Esophagus muscularis mucosa (tissue), 4 donors: ENCODE measurements around the gene NBPF3. TPM values are rescaled to one million over a fixed set of nuclear protein-coding genes. Genes with fewer than 3 reads are reported as not detected.

ENCODE experiments used
- DNase-seq: peaks from one replicate; pipeline ENCODE4 v3.0.0-alpha.2; 2017; ENCODE audit errors: extremely low spot score
- H3K27ac ChIP-seq, 4 donors: fragments of 200-600 bp; sonication (generic); replicated peaks in 1 of 4; 1 replicate in 3 of 4; 2 replicates in 1 of 4; pipeline ENCODE4 v1.5.1; 2016 to 2019; ENCODE audit warnings: mild to moderate bottlenecking in 1 of 4
- H3K27me3 ChIP-seq, 4 donors: fragments of 200-600 bp; sonication (generic); one replicate each; pipeline versions ENCODE4 v1.5.1 to v1.6.0; 2016 to 2019
- H3K36me3 ChIP-seq, 4 donors: fragments of 200-600 bp; sonication (generic); one replicate each; pipeline ENCODE4 v1.5.1; 2016 to 2019
- H3K4me1 ChIP-seq, 4 donors: fragments of 200-600 bp; sonication (generic); one replicate each; pipeline ENCODE4 v1.5.1; 2016 to 2019
- H3K4me3 ChIP-seq, 4 donors: fragments of 200-600 bp; sonication (generic); 1 replicate in 2 of 4; 2 replicates in 2 of 4; pipeline ENCODE4 v1.5.1; 2016 to 2019; ENCODE audit warnings: mild to moderate bottlenecking in 4 of 4, moderate library complexity in 1 of 4
- H3K9me3 ChIP-seq, 4 donors: fragments of 200-600 bp; sonication (generic); 1 replicate in 3 of 4; 2 replicates in 1 of 4; pipeline ENCODE4 v1.5.1; 2016 to 2019
- EP300 ChIP-seq: sonication (generic); formaldehyde crosslinking; IDR thresholded peaks from one replicate; pipeline ENCODE4 v1.6.1; 2017; ENCODE audit warnings: antibody characterized with exemption
- POLR2A ChIP-seq: fragments of 450-650 bp; IDR thresholded peaks from one replicate; pipeline ENCODE4 v1.6.1; 2017; ENCODE audit warnings: antibody characterized with exemption, moderate library complexity, mild to moderate bottlenecking, low read depth
- POLR2AphosphoS5 ChIP-seq, 2 donors: sonication (generic); formaldehyde crosslinking; IDR thresholded peaks; one replicate each; pipeline ENCODE4 v1.6.1; 2017; ENCODE audit warnings: antibody characterized with exemption in 2 of 2
- WGBS: methylation state at CpG from one replicate; pipeline ENCODE4 v1.1.5; 2018; 5-methylcytosine and 5-hydroxymethylcytosine counted together
- intact Hi-C: fragments of 100-400 bp; cut with DNase I; formaldehyde crosslinking; loops from one replicate; pipeline ENCODE4 v1.15.1; 2023
- total RNA-seq, 4 donors: library from RNA; depleted of rRNA; stranded (reverse); fragments of >200 nt; gene quantifications; one replicate each; pipeline versions ENCODE4 v1.1.0 to v1.2.1, GENCODE V29; 2016
- TF ChIP-seq, protein P1 (sequence below), 3 experiments: fragments of 200-600 bp in 2 of 3; fragments of 450-650 bp in 1 of 3; sonication (generic) in 2 of 3; IDR thresholded peaks; one replicate each; pipeline ENCODE4 v1.5.1; 2017 to 2019; ENCODE audit warnings: antibody characterized with exemption in 3 of 3, mild to moderate bottlenecking in 2 of 3, moderate library complexity in 1 of 3

The NBPF3 gene
- total RNA-seq, 4 donors from 2014 or later = 5.8 to 13.1 (median 9.0) TPM

DNA sequence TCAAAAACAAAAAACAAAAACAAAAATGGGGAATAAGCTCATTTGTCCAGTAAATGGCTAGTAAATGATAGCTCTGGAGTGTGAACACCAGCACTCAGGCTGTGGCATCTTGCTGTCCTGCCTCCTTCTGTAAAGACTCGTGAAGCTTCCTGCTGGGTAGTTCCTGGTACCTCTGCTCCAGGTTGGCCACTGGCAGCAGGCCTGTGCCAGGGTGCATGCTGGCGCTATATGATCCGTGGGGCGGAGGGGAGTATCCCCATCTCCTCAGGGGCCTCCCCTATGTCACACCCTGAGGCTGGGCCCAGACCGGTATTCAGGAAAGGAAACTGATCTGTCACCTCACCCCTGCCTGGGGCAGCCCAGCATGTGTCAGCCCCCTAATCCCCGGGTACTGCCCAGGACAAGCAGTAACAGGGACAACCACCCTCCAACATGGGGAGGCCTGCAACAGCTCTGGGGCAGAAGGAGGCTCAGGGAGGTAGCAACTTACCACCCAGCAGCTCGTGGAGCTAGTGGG is 83.4 kb downstream of the NBPF3 start:
- H3K27ac ChIP-seq = no peak overlapping the region
- no peak for DNase-seq
- H3K27me3 ChIP-seq = peaks cover 0 to 3% (median 0%) of the 10 kb centered on the region in 4 donors
- H3K4me1 ChIP-seq = peaks cover 3 to 9% (median 5%) of the 10 kb centered on the region in 4 donors
- no peaks in the 10 kb centered on the region for H3K9me3 ChIP-seq
- H3K36me3 ChIP-seq = no peaks in the 10 kb centered on the region
- 100% methylated on average over 2 of the region's 7 CpGs for WGBS
- TF ChIP-seq POLR2A (no peak), POLR2AphosphoS5 (IDR thresholded peaks at IDR 0.05) (no peak), EP300 (no peak)
- TF ChIP-seq, protein P1, sequence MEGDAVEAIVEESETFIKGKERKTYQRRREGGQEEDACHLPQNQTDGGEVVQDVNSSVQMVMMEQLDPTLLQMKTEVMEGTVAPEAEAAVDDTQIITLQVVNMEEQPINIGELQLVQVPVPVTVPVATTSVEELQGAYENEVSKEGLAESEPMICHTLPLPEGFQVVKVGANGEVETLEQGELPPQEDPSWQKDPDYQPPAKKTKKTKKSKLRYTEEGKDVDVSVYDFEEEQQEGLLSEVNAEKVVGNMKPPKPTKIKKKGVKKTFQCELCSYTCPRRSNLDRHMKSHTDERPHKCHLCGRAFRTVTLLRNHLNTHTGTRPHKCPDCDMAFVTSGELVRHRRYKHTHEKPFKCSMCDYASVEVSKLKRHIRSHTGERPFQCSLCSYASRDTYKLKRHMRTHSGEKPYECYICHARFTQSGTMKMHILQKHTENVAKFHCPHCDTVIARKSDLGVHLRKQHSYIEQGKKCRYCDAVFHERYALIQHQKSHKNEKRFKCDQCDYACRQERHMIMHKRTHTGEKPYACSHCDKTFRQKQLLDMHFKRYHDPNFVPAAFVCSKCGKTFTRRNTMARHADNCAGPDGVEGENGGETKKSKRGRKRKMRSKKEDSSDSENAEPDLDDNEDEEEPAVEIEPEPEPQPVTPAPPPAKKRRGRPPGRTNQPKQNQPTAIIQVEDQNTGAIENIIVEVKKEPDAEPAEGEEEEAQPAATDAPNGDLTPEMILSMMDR (IDR thresholded peaks at IDR 0.05) = no peak
- no peak overlapping the region for H3K4me3 ChIP-seq
- intact Hi-C loops = no loop called here

DNA sequence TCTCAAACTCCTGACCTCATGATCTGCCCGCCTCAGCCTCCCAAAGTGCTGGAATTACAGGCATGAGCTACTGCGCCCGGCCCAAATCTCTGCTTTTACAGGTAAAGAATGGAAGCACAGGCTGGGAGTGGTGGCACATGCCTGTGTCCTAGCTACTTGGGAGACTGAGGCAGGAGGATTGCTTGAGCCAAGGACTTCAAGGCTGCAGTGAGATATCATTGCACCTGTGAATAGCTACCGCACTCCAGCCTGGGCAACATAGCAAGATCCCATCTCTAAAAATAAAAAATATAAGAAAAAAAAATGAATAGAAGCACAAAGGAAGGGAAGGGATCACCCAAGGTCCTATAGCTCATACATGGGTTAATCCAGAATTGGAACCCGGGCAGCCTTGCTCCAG is 84.3 kb downstream of the NBPF3 start:
- no peak for DNase-seq
- intact Hi-C loops = no loop called here
- H3K27me3 ChIP-seq = peaks cover 0 to 3% (median 0%) of the 10 kb centered on the region in 4 donors
- WGBS = 80% methylated on average over 5 of the region's 5 CpGs
- H3K4me1 ChIP-seq = peaks cover 3 to 9% (median 5%) of the 10 kb centered on the region in 4 donors
- TF ChIP-seq EP300 (no peak), POLR2AphosphoS5 (IDR thresholded peaks at IDR 0.05) (no peak), POLR2A (no peak)
- TF ChIP-seq, protein P1 (IDR thresholded peaks at IDR 0.05) = no peak
- no peaks in the 10 kb centered on the region for H3K9me3 ChIP-seq
- H3K27ac ChIP-seq = no peak overlapping the region
- H3K4me3 ChIP-seq = no peak overlapping the region
- H3K36me3 ChIP-seq = no peaks in the 10 kb centered on the region

DNA sequence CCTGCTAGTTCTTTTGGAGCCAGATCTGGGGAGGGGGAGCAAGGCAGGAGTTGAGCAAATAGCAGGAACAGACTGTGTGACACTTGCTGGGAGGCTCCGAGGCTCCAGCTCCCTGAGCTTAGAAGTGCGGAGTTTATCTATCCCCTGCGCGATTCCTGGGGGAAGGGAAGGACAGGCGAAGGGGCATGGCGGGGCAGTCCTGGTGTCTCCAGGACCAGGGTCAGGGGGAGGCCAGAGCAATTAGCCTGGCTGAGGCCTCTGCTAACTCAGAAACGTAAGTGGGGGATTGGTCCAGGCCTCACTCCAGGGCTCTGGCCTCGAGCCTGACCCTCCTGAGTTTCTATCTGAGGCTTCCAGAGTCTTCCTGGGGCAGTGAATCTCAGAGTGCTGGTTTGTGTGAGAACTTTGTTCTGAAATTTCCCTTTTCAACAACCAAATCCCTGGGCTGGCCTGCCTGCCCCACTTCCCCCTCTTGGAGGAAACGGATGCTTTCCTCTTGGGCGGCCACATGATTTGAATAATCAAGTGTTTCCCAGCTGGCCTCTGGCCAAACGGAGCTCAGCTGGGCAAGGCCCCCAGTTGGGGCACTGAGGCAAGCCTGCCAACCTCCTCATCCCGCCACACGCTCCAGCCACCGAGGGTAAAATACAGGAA is 84.9 kb downstream of the NBPF3 start:
- WGBS = 61% methylated on average over 12 of the region's 14 CpGs
- Histone ChIP-seq H3K9me3 (no peaks in the 10 kb centered on the region), H3K27ac (no peak overlapping the region), H3K4me3 (no peak overlapping the region), H3K4me1 (peaks cover 3 to 9% (median 5%) of the 10 kb centered on the region in 4 donors), H3K36me3 (no peaks in the 10 kb centered on the region), H3K27me3 (peaks cover 0 to 3% (median 0%) of the 10 kb centered on the region in 4 donors)
- intact Hi-C loops = no loop called here
- DNase-seq = no peak
- no peak for TF ChIP-seq EP300
- TF ChIP-seq, protein P1 (IDR thresholded peaks at IDR 0.05) = no peak
- TF ChIP-seq POLR2A = no peak
- TF ChIP-seq POLR2AphosphoS5 (IDR thresholded peaks at IDR 0.05) = no peak

DNA sequence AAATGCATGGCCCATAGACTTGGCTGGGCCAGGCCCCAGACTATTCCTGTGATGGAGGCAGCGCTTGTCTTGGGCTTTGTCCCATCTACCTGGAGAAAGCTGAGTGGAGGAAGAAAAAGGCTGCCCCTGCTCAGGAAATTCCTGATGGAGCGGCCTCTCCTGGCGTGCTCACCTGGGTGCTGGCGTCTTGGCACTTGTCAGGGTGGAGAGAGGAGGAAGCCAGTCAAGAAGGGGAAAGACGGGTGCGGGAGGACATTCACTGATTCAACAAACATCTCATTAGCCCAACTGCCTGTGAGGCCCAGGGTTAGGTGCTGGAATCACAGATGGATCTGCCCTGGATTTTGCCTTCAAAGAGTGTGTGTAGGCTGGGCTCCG is 85.4 kb downstream of the NBPF3 start:
- Histone ChIP-seq H3K4me1 (peaks cover 3 to 9% (median 5%) of the 10 kb centered on the region in 4 donors), H3K9me3 (no peaks in the 10 kb centered on the region), H3K36me3 (no peaks in the 10 kb centered on the region), H3K27ac (no peak overlapping the region), H3K4me3 (no peak overlapping the region), H3K27me3 (peaks cover 0 to 4% (median 0%) of the 10 kb centered on the region in 4 donors)
- TF ChIP-seq, protein P1 (IDR thresholded peaks at IDR 0.05) = no peak
- TF ChIP-seq POLR2A (no peak), EP300 (no peak), POLR2AphosphoS5 (IDR thresholded peaks at IDR 0.05) (no peak)
- 88% methylated on average over 7 of the region's 7 CpGs for WGBS
- intact Hi-C loops = no loop called here
- no peak for DNase-seq

DNA sequence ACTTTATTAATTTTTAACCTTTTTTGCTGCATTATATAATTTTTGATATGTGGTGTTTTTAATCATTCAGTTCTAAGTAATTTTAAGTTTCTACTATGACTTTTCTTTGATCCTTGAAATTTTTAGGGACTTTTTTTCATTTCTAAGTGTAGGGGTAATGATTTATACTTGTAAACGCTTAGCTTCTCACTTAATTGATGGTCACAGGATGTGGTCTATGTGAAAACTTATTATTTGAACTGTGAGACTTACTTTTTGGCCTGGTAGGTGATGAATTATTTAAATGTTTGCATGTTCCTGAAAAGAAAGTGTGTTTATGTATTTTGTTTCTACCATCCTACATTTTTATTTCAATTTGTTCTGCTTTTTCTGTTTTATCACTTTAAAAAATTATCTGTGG is 86.5 kb downstream of the NBPF3 start:
- no peaks in the 10 kb centered on the region for H3K36me3 ChIP-seq
- DNase-seq = no peak
- H3K9me3 ChIP-seq = no peaks in the 10 kb centered on the region
- WGBS = 77% methylated on average over 1 of the region's 1 CpG
- H3K27me3 ChIP-seq = peaks cover 0 to 15% (median 0%) of the 10 kb centered on the region in 4 donors
- no peak for TF ChIP-seq POLR2A
- TF ChIP-seq EP300 = no peak
- TF ChIP-seq, protein P1 (IDR thresholded peaks at IDR 0.05) = no peak
- no peak for TF ChIP-seq POLR2AphosphoS5 (IDR thresholded peaks at IDR 0.05)
- no peak overlapping the region for H3K27ac ChIP-seq
- intact Hi-C loops = no loop called here
- H3K4me1 ChIP-seq = peaks cover 3 to 9% (median 5%) of the 10 kb centered on the region in 4 donors
- H3K4me3 ChIP-seq = no peak overlapping the region
